RWPE2 (cell line): ENCODE data around the gene CTSL.

Experiments used
- ATAC-seq: fragments of 200-7000 bp; cut with Tn5 transposase; 3 replicates; pipeline ENCODE4 v1.9.1; 2021; ENCODE audit warnings: low read depth
- DNase-seq: peaks from one replicate; pipeline ENCODE4 v3.0.0-alpha.2; 2020; ENCODE audit warnings: low spot score
- H3K27ac ChIP-seq: fragments of 450-650 bp; 2 replicates; pipeline ENCODE4 v1.5.1; 2017; ENCODE audit warnings: mild to moderate bottlenecking; ENCODE audit not compliant: poor library complexity, severe bottlenecking
- H3K27me3 ChIP-seq: fragments of 250-450 bp; sonication (Bioruptor Pico); 2 replicates; pipeline ENCODE4 v1.5.1; 2021; ENCODE audit warnings: mild to moderate bottlenecking, moderate library complexity; ENCODE audit not compliant: insufficient read depth, poor library complexity, severe bottlenecking
- H3K36me3 ChIP-seq: fragments of 250-450 bp; sonication (Bioruptor Pico); 2 replicates; pipeline ENCODE4 v1.5.1; 2020; ENCODE audit warnings: low read depth, mild to moderate bottlenecking, moderate library complexity
- H3K4me1 ChIP-seq: fragments of 250-450 bp; sonication (Bioruptor Pico); 2 replicates; pipeline ENCODE4 v1.5.1; 2021; ENCODE audit warnings: mild to moderate bottlenecking, moderate library complexity; ENCODE audit not compliant: insufficient read depth, poor library complexity, severe bottlenecking
- H3K4me3 ChIP-seq: fragments of 250-450 bp; sonication (Bioruptor Pico); 2 replicates; pipeline ENCODE4 v1.5.1; 2021; ENCODE audit warnings: mild to moderate bottlenecking, moderate library complexity; ENCODE audit not compliant: severe bottlenecking
- H3K9me3 ChIP-seq: fragments of 250-450 bp; sonication (Bioruptor Pico); 2 replicates; pipeline ENCODE4 v1.5.1; 2021; ENCODE audit warnings: mild to moderate bottlenecking, moderate library complexity; ENCODE audit not compliant: severe bottlenecking
- CTCF ChIP-seq: fragments of 450-650 bp; IDR thresholded peaks from one replicate; pipeline ENCODE4 v1.5.1; 2017; ENCODE audit warnings: mild to moderate bottlenecking, moderate library complexity; ENCODE audit not compliant: poor library complexity, severe bottlenecking

CTSL gene

DNA sequence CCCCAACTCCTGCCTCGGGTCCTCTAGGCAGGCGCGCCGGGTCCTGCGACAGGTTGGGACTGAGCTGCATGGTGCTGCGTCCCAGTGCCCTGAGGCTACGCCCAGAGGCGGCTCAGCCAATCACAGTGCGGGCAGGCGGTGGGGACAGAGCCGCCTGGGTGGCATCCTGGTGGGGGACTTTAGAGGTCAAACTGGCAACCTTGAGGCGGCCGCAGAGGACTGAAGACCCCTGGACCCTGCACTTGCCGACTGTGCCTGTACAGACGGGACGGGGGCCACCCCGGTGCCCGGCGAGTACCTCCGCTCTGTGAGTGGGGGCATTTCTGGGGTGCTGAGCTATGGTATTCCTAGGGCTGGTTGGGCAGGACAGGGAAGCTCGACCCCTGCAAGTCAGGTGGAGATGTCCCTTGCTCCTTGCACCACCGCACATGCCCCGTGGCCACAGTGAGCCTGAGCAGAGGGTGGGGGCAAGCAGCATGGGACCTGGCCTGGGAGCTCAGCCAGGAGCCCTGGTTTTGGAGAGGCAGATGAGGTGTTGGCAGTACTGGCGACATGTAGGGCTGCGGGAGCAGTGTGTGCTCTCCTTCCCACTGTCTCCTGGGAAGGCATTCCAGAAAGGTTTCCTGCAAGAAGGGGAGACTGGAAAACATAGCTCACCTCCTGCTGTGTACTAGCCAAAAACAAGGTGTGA lies 45.5 kb downstream of the CTSL start:
- H3K36me3 ChIP-seq, result no peaks in the 10 kb centered on the region
- TF ChIP-seq CTCF, result no peak
- DNase-seq (no peak), ATAC-seq (no peak)
- H3K27ac ChIP-seq, result no peak overlapping the region
- no peaks in the 10 kb centered on the region for H3K27me3 ChIP-seq
- H3K4me3 ChIP-seq, result no peak overlapping the region
- no peaks in the 10 kb centered on the region for H3K9me3 ChIP-seq
- peaks cover 2% of the 10 kb centered on the region for H3K4me1 ChIP-seq

GRCh38 chr9:87776481-87777379 lies 50.8 kb downstream of the CTSL start:
- no peaks in the 10 kb centered on the region for H3K27me3 ChIP-seq
- no peak for ATAC-seq
- no peak for DNase-seq
- no peak overlapping the region for H3K27ac ChIP-seq
- no peaks in the 10 kb centered on the region for H3K36me3 ChIP-seq
- H3K9me3 ChIP-seq, result no peaks in the 10 kb centered on the region
- no peaks in the 10 kb centered on the region for H3K4me1 ChIP-seq
- H3K4me3 ChIP-seq, result no peak overlapping the region
- no peak for TF ChIP-seq CTCF

DNA sequence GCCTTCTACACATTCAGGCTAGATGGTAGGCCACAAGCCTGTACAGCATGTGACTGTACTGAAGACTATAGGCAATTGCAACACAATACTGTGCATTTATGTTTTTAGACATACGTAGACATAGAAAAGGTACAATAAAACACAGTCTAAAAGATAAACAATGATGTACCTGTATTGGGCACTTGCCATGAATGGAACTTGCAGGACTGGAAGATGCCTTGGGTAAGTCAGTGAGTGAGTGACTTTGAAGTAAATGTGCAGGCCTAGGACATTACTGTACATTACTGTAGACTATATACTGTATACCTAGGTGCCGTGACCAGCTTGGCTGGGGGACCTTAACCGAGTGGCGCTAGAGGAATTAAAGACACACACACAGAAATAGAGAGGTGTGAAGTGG lies 53.1 kb downstream of the CTSL start:
- DNase-seq, result no peak
- H3K27ac ChIP-seq, result no peak overlapping the region
- no peaks in the 10 kb centered on the region for H3K4me1 ChIP-seq
- no peak for ATAC-seq
- no peaks in the 10 kb centered on the region for H3K27me3 ChIP-seq
- TF ChIP-seq CTCF, result no peak
- no peaks in the 10 kb centered on the region for H3K9me3 ChIP-seq
- no peak overlapping the region for H3K4me3 ChIP-seq
- H3K36me3 ChIP-seq, result no peaks in the 10 kb centered on the region
